Measurements from ENCODE around the gene HRH3. TPM values are rescaled to one million over a fixed set of nuclear protein-coding genes. Genes with fewer than 3 reads are reported as not detected.

The HRH3 gene
- total RNA-seq, 1 donor from 2014 or later: not detected

DNA sequence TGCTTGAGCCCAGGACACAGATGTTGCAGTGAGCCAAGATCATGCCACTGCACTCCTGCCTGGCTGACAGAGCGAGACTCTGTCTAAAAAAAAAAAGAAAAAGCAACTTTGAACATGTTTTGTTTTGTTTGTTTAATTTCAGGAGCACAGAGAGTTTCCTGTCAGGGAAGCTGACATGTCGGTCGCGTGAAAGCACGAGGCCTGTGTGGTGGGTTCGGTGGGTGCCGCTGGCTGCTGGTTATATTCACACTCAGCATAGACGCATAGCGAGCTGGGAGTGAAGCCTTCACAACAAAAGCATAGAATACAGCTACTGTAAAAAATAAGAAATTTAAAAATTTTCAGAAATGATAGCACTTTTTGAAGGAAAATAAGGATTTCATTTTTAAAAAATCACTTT, 22.8 kb downstream of the HRH3 start:
- no peak overlapping the region for H3K4me3 Mint-ChIP-seq
- DNase-seq: no peak
- H3K27me3 Mint-ChIP-seq: no peaks in the 10 kb centered on the region
- H3K36me3 Mint-ChIP-seq (ENCODE audit: low read depth): peaks cover 63% of the 10 kb centered on the region
- ChIA-PET POLR2A (no interaction called here), CTCF (no interaction called here)
- TF ChIP-seq, protein P1, sequence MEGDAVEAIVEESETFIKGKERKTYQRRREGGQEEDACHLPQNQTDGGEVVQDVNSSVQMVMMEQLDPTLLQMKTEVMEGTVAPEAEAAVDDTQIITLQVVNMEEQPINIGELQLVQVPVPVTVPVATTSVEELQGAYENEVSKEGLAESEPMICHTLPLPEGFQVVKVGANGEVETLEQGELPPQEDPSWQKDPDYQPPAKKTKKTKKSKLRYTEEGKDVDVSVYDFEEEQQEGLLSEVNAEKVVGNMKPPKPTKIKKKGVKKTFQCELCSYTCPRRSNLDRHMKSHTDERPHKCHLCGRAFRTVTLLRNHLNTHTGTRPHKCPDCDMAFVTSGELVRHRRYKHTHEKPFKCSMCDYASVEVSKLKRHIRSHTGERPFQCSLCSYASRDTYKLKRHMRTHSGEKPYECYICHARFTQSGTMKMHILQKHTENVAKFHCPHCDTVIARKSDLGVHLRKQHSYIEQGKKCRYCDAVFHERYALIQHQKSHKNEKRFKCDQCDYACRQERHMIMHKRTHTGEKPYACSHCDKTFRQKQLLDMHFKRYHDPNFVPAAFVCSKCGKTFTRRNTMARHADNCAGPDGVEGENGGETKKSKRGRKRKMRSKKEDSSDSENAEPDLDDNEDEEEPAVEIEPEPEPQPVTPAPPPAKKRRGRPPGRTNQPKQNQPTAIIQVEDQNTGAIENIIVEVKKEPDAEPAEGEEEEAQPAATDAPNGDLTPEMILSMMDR (IDR thresholded peaks at IDR 0.05): no peak
- no peak for ATAC-seq (ENCODE audit: low read depth)
- H3K4me1 Mint-ChIP-seq: peaks cover 21% of the 10 kb centered on the region
- H3K9me3 Mint-ChIP-seq: no peaks in the 10 kb centered on the region
- H3K27ac Mint-ChIP-seq: no peak overlapping the region
- intact Hi-C loops (cut with micrococcal nuclease): no loop called here

DNA sequence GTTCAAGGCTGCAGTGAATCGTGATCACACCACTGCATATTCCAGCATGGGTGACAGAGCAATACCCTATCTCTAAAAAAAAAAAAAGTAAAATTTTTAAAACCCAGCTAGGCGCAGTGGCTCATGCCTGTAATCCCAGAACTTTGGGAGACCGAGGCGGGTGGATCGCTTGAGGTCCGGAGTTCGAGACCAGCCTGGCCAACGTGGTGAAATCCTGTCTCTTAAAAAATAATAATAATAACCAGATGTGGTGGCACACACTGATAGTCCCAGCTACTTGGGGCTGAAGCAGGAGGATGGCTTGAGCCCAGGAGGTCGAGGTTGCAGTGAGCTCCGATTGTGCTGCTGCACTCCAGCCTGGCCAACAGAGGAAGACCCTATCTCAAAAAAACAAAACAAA, 23.8 kb downstream of the HRH3 start:
- CTCF ChIA-PET: no interaction called here
- POLR2A ChIA-PET: interaction anchor here (0.6 kb wide), 1 partner anchor 660 kb away, joined by 3 read pairs; no protein-coding TSS in a partner anchor

DNA sequence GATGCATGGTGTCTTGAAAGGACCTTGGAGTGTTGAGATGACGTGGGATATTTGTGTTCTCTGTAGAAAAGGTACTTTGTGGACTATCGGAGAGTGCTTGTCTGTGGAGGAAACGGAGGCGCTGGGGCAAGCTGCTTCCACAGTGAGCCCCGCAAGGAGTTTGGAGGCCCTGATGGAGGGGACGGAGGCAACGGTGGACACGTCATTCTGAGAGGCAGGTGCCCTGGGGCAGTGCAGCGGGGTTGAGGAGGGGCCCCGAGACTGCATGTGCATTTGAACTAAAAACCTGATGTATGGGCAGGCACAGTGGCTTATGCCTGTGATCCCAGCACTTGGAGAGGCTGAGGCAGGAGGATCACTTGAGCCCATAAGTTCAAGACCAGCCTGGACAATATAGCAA, 24.3 kb downstream of the HRH3 start:
- no peaks in the 10 kb centered on the region for H3K27me3 Mint-ChIP-seq
- H3K4me3 Mint-ChIP-seq: no peak overlapping the region
- ATAC-seq (ENCODE audit: low read depth) (no peak), DNase-seq (no peak)
- intact Hi-C loops (cut with micrococcal nuclease): no loop called here
- peaks cover 65% of the 10 kb centered on the region for H3K36me3 Mint-ChIP-seq (ENCODE audit: low read depth)
- TF ChIP-seq, protein P1 (IDR thresholded peaks at IDR 0.05): no peak
- H3K9me3 Mint-ChIP-seq: no peaks in the 10 kb centered on the region
- no peak overlapping the region for H3K27ac Mint-ChIP-seq
- peaks cover 6% of the 10 kb centered on the region for H3K4me1 Mint-ChIP-seq
- ChIA-PET CTCF (no interaction called here), POLR2A (interaction anchor here (0.6 kb wide), 1 partner anchor 661 kb away, joined by 3 read pairs; no protein-coding TSS in a partner anchor)

More for the DNA sequence above, 23.8 kb downstream of the HRH3 start:
- Mint-ChIP-seq H3K27ac (no peak overlapping the region), H3K27me3 (no peaks in the 10 kb centered on the region), H3K4me3 (no peak overlapping the region), H3K9me3 (no peaks in the 10 kb centered on the region), H3K36me3 (ENCODE audit: low read depth) (peaks cover 65% of the 10 kb centered on the region), H3K4me1 (peaks cover 11% of the 10 kb centered on the region)
- intact Hi-C loops (cut with micrococcal nuclease): no loop called here
- ATAC-seq (ENCODE audit: low read depth) (no peak), DNase-seq (no peak)
- TF ChIP-seq, protein P1 (IDR thresholded peaks at IDR 0.05): no peak

DNA sequence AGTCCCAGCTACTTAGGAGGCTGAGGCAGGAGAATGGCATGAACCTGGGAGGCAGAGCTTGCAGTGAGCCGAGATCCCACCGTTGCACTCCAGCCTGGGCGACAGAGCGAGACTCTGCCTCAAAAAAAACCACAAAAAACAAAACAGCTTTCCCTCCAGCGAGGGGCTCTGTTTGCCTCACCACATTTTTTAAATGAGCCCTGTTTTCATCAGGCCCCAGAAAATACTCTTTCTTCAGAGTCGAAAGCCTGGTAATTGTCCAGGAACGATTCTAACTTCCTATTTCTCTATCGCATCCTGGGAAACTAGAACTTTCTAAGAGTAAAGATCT, 25.0 kb downstream of the HRH3 start:
- no peak for DNase-seq
- intact Hi-C loops (cut with micrococcal nuclease): no loop called here
- ChIA-PET POLR2A (no interaction called here), CTCF (no interaction called here)
- TF ChIP-seq, protein P1 (IDR thresholded peaks at IDR 0.05): no peak
- peaks cover 65% of the 10 kb centered on the region for H3K36me3 Mint-ChIP-seq (ENCODE audit: low read depth)
- no peak overlapping the region for H3K27ac Mint-ChIP-seq
- H3K27me3 Mint-ChIP-seq: no peaks in the 10 kb centered on the region
- H3K9me3 Mint-ChIP-seq: no peaks in the 10 kb centered on the region
- peaks cover 3% of the 10 kb centered on the region for H3K4me1 Mint-ChIP-seq
- no peak overlapping the region for H3K4me3 Mint-ChIP-seq
- no peak for ATAC-seq (ENCODE audit: low read depth)

DNA sequence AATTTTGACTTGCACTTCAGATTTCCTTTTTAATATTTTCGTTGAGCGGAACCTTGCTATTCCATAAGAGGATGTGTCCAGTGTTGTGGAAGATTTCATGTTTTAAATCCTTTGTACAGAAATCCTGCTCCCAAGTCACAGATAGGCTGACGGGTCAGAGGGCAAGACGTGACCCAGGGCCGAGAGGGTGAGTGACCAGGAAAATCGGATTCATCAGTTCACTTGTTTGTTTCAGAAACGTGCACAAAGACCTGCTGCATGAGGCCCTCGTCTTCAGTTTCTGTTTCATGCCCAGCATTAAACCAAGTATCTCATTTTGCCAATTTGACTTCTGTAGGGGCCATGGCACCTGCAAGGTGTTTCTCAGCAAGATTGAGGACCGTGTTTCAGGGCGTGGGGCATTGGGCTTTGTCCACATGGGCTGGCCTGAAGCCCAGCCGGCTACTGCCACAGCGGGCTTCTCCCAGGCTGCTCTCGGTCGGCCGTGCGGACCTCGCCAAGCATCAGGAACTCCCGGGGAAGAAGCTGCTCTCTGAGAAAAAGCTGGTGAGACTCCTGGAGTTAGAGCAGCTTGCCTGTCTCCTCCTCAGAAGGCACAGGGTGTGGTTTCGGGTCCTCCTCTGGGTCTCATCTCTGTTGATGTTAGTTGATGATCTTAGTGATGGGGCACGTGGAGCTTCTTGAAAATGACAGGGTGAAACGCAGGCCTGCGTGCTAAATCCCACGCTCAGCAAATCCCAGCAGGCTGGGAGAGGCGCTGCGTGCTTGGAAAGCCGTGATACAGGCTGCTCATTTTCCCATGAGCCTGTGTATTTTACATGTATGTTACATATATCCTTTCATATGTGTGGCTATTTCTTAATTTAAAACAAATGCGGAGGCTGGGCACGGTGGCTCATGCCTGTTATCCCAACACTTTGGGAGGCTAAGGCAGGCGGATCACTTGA, 26.7 kb downstream of the HRH3 start:
- H3K27ac Mint-ChIP-seq: no peak overlapping the region
- H3K27me3 Mint-ChIP-seq: no peaks in the 10 kb centered on the region
- TF ChIP-seq, protein P1 (IDR thresholded peaks at IDR 0.05): no peak
- intact Hi-C loops (cut with micrococcal nuclease): no loop called here
- no peak overlapping the region for H3K4me3 Mint-ChIP-seq
- H3K4me1 Mint-ChIP-seq: peaks cover 3% of the 10 kb centered on the region
- no peaks in the 10 kb centered on the region for H3K9me3 Mint-ChIP-seq
- H3K36me3 Mint-ChIP-seq (ENCODE audit: low read depth): peaks cover 53% of the 10 kb centered on the region
- POLR2A ChIA-PET: interaction anchor here (0.6 kb wide), 1 partner anchor 9 kb away, joined by 3 read pairs; no protein-coding TSS in a partner anchor
- CTCF ChIA-PET: no interaction called here
- DNase-seq (no peak), ATAC-seq (ENCODE audit: low read depth) (no peak)

All from activated B cell treated with CpG ODN at 0.5 μM for 24 hours (primary cell).